H4 (cell line): ENCODE data around the gene CCDC34. TPM values are rescaled to one million over a fixed set of nuclear protein-coding genes. Genes with fewer than 3 reads are reported as not detected.
A peak's percentile ranks its signal among the peaks of the same experiment; 100 is the strongest.
"Not testable (repeated sequence)": the region's sequence is repeated elsewhere in the genome, so short reads cannot be mapped to it uniquely, and the experiment has no call there.

Experiments used
- DNase-seq: peaks from one replicate; pipeline ENCODE4 v3.0.0-alpha.2; 2015; ENCODE audit warnings: low spot score
- total RNA-seq: library from RNA; depleted of rRNA; stranded (reverse); fragments of >200 nt; shearing (Covaris generic); gene quantifications from 2 replicates; pipeline ENCODE4 v1.2.3, GENCODE V29; 2014

The CCDC34 gene
- total RNA-seq, 1 experiment from 2014 or later, result 29.7 TPM

- DNase-seq, result not testable (repeated sequence)
Measured at GRCh38 chr11:27327064-27327463, 36.0 kb downstream of the CCDC34 start.

GRCh38 chr11:27322196-27322595, 40.8 kb downstream of the CCDC34 start:
- not testable (repeated sequence) for DNase-seq

- not testable (repeated sequence) for DNase-seq
Measured at GRCh38 chr11:27321340-27321739, 41.7 kb downstream of the CCDC34 start.

GRCh38 chr11:27319072-27319471, 43.9 kb downstream of the CCDC34 start:
- DNase-seq, result no peak

GRCh38 chr11:27317751-27318150, 45.3 kb downstream of the CCDC34 start:
- DNase-seq, result peak; percentile 42

GRCh38 chr11:27315836-27316235, 47.2 kb downstream of the CCDC34 start:
- DNase-seq, result no peak

- no peak for DNase-seq
Measured at GRCh38 chr11:27313157-27313821, 49.7 kb downstream of the CCDC34 start.

- no peak for DNase-seq
Measured at GRCh38 chr11:27312110-27312509, 50.9 kb downstream of the CCDC34 start.

GRCh38 chr11:27310707-27311106, 52.3 kb downstream of the CCDC34 start:
- no peak for DNase-seq

- no peak for DNase-seq
Measured at GRCh38 chr11:27310182-27310581, 52.8 kb downstream of the CCDC34 start.

- DNase-seq, result no peak
Measured at GRCh38 chr11:27309046-27309445, 54.0 kb downstream of the CCDC34 start.

- no peak for DNase-seq
Measured at GRCh38 chr11:27307232-27307631, 55.8 kb downstream of the CCDC34 start.

GRCh38 chr11:27305751-27306150, 57.3 kb downstream of the CCDC34 start:
- no peak for DNase-seq

GRCh38 chr11:27304514-27304913, 58.5 kb downstream of the CCDC34 start:
- DNase-seq, result no peak

- DNase-seq, result no peak
Measured at GRCh38 chr11:27303903-27304302, 59.1 kb downstream of the CCDC34 start.

- no peak for DNase-seq
Measured at GRCh38 chr11:27300974-27301373, 62.0 kb downstream of the CCDC34 start.

GRCh38 chr11:27297616-27298015, 65.4 kb downstream of the CCDC34 start:
- no peak for DNase-seq

GRCh38 chr11:27296497-27296896, 66.5 kb downstream of the CCDC34 start:
- peak; percentile 75 for DNase-seq

- no peak for DNase-seq
Measured at GRCh38 chr11:27295928-27296327, 67.1 kb downstream of the CCDC34 start.

- DNase-seq, result no peak
Measured at GRCh38 chr11:27294654-27295053, 68.4 kb downstream of the CCDC34 start.

GRCh38 chr11:27293515-27294417, 69.2 kb downstream of the CCDC34 start:
- DNase-seq, result peak; percentile 33

- no peak for DNase-seq
Measured at GRCh38 chr11:27292637-27293010, 70.4 kb downstream of the CCDC34 start.
